Spleen (tissue), 7 donors: Measurements from ENCODE around the gene FDPS.

Experiments
- CTCF ChIP-seq, 11 experiments: fragments of 200-600 bp in 7 of 11; fragments of 450-650 bp in 4 of 11; sonication (generic) in 4 of 11; IDR thresholded peaks in 8 of 11; conservative IDR thresholded peaks in 3 of 11; 1 replicate in 7 of 11; 2 replicates in 4 of 11; pipeline versions ENCODE4 v1.4.0 to v1.8.0; 2016 to 2021; ENCODE audit warnings: antibody characterized with exemption in 11 of 11, inconsistent platforms in 4 of 11, mild to moderate bottlenecking in 1 of 11
- POLR2A ChIP-seq, 3 donors: fragments of 450-650 bp; IDR thresholded peaks; one replicate each; pipeline ENCODE4 v1.5.1; 2017; ENCODE audit warnings: antibody characterized with exemption in 3 of 3, mild to moderate bottlenecking in 1 of 3
- donor health status: DM: no; HTN: no; CAD: no; lungs with moderate emphysema.
- donor health status: DM: no; HTN: no; CAD: no.
- donor health status: DM: no; HTN: no; CAD: no.

DNA sequence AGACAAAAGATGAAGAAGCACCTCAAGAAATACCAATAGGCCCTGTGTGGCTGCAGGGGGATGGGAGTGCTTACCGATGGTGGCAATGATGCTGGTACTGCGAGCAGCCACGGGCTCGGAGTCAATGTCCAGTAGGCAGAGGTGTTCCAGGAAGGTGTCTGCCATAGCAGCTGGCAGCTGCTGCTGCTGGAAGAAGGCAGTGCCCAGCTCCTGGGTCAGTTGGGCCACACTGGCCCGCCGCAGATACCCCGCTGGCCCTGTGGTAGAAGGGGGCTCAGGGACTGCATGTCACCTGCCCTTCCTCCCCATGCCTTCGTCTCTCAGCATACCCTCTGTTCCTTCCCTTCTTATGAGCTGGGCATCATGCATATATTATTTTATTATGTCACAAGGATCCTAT, 8.6 kb upstream of the FDPS start:
- TF ChIP-seq CTCF (IDR thresholded peaks at IDR 0.05 in 8 of 11, conservative IDR thresholded peaks at IDR 0.05 in 3 of 11) (no peak), POLR2A (IDR thresholded peaks at IDR 0.05) (no peak)
